Activated naive CD4-positive, alpha-beta T cell treated with anti-CD3 and anti-CD28 coated beads, Interleukin-2, amount 50 U/mL, for 16 hours (primary cell): ENCODE results near the gene KLHL2.
A peak's percentile ranks its signal among the peaks of the same experiment; 100 is the strongest.
"Not testable (repeated sequence)": the region's sequence is repeated elsewhere in the genome, so short reads cannot be mapped to it uniquely, and the experiment has no call there.

Experiments
- DNase-seq: peaks from one replicate; pipeline ENCODE4 v3.0.0-alpha.2; 2020

Gene KLHL2

DNA sequence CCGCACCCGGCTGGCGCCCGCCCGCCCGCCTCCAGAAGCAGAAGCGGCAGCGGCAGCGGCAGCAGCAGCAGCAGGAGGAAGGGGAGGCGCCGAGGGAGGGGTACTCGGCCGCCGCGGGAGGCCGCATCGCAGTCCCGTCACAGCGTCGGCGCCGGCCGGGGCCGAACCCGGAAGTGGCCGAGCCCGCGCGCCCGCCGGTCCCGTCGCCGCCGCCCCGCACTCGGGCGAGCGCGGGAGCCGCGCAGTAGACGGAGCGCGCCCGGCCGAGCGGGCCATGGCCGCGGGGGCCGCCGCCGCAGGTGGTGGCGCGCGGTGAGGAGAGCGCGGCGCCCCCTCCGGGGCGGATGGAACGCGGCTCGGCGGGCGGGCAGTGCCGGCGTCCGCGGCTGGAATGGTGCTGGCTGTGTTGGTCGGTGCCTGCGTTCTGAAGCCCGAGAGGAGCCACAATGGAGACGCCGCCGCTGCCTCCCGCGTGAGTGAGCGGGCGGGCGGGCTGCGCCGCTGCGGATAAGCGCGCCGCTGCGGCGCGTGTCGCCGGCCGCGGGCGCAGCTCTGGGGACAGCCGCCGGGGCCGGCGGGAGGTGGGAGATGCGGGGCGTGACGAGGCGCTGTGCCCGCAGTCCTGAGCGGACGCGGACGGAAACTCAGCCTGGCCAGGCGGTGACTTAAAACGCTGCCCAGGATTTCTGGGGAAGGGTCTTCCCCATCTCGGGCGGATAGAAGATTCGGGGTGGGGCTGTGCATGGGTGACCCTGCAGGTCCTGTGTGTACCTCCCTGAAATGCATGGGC is at the start of gene KLHL2:
Gene KLHL2 (plus strand): TSS at position 131 of the 790 bp plus-strand sequence. CDS start 316 bp downstream, at position 447.
- peak; percentile 76 for DNase-seq

DNA sequence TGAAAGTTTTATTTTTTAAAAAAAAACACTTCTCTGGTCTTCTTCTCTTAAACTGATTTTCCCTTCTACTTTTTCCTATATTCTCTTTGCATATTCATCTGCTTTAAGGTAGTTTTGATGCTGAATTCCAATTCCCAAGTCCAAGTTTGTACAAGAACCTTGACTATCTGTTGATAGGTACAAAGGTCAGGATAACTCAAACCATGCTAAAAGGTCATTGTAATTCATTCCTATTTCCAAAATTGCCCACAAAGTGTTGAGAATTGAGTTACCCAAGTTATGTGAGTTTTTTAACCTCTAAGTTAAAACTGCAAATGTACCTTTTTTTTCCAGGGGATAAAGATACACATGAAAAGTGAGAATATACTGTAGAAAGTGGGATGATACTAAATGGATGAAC is 48.6 kb upstream of the KLHL2 start:
- no peak for DNase-seq

GRCh38 chr4:165164257-165164656 is 43.1 kb upstream of the KLHL2 start:
- no peak for DNase-seq

DNA sequence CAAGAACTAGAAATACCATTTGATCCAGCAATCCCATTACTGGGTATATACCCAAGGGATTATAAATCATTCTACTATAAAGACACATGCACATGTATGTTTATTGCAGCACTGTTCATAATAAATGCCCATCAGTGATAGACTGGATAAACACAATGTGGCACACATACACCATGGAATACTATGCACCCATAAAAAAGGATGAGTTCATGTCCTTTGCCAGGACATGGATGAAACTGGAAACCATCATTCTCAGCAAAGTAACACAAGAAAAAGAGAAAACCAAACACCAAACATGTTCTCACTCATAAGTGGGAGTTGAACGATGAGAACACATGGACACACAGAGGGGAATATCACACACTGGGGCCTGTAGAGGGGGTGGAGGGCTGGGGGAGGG is 40.5 kb upstream of the KLHL2 start:
- DNase-seq: not testable (repeated sequence)

DNA sequence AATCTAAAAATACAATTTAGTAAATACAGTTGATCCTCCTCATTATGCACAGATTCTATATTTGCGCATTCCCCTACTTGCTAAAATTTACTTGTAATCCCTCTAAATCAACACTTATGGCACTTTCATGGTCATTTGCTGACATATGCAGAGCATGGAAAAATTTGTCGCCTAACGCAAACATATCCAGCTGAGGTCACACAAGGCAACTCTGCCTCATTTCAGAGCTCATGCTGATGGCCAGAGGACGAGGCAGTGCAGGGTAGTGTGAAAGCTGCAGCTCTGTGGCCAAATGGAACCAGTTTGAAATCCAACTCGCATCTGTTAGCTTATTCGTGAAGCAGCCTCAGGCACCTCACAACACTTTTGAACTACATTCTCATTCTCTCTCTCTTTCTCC is 39.7 kb upstream of the KLHL2 start:
- no peak for DNase-seq

DNA sequence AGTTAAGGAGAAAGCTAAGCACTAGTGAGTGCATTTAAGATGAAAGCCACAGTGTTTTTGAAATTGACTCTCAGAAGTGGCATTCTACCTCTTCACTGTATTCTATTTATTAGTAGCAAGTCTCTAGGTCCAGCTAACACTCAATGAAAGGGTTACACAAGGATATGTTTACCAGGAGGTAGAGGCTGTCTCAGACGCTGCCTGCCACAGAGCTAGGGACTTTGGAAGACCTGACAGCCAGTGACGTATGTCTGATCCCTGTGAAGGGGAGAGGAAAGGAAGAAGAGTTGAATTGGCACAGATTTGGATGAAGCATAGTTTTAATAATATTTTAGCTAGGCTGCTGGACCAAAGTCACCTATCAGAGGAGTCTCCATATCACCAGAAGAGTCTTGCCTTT is 36.5 kb upstream of the KLHL2 start:
- DNase-seq: no peak

DNA sequence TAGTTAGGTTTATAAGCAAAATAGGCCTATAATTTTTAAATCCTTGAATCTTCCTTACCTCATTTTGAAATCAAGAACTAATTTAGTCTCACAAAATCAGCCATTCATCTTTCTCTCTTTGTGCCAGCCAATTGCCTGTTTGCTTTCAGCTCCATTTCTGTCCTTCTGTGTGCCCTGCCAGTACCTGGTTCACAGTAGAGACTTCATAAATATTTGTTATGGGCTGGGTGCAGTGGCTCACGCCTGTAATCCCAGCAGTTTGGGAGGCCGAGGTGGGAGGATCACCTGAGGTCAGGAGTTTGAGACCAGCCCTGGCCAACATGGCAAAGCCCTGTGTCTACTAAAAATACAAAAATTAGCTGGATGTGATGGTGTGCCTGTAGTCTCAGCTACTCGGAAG is 31.9 kb upstream of the KLHL2 start:
- DNase-seq: not testable (repeated sequence)

DNA sequence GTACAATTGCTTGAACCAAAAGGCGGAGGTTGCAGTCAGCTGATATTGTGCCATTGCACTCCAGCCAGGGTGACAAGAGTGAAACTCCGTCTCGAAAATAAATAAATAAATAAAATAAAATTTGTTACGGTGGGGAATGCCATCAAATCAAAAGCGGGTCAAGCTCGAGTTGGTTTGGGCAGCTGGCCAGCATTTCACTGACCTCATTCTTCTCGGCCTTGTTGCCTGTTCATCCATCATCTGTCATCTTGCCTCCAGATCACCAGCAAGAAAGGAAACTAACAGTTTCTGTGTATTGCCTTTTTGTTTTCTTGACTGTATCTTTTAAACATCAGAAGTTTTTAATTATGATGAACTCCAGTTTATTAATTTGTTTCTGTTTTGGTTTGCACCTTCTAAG is 31.5 kb upstream of the KLHL2 start:
- no peak for DNase-seq

- DNase-seq: no peak
These were observed 29.4 kb upstream of the KLHL2 start for GRCh38 chr4:165177725-165178666.

GRCh38 chr4:165184220-165184619 is 23.1 kb upstream of the KLHL2 start:
- DNase-seq: no peak

DNA sequence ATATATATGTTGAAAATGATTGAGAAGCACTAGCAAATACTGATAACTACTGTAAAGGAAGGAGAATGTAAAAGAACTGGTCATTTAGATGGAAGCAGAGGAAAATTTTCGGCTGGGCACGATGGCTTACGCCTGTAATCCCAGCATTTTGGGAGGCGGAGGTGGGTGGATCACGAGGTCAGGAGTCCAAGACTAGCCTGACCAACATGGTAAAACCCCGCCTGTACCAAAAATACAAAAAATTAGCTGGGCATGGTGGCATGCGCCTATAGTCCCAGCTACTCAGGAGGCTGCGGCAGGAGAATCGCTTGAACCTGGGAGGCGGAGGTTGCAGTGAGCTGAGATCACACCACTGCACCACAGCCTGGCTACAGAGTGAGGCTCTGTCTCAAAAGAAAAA is 22.4 kb upstream of the KLHL2 start:
- not testable (repeated sequence) for DNase-seq

- no peak for DNase-seq
These were observed 21.9 kb upstream of the KLHL2 start for GRCh38 chr4:165185448-165185847.

GRCh38 chr4:165190591-165191347 is 16.6 kb upstream of the KLHL2 start:
- no peak for DNase-seq

DNA sequence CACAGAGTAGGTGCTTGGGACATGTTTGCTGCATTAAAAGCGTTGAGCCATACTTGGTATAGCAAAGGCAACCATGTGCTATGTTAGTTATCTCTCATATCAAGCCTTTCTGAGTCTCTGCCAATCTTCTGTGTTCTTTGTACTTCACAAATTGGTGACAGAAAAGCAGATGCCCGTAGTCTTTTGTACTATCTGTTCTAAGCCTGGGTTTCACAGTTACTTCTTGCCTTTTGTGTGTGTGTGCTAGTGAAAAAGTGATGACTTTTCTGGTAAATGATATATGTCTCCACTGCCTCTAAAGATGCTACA is 16.1 kb upstream of the KLHL2 start:
- DNase-seq: no peak

- no peak for DNase-seq
These were observed 15.4 kb upstream of the KLHL2 start for GRCh38 chr4:165191814-165192499.

DNA sequence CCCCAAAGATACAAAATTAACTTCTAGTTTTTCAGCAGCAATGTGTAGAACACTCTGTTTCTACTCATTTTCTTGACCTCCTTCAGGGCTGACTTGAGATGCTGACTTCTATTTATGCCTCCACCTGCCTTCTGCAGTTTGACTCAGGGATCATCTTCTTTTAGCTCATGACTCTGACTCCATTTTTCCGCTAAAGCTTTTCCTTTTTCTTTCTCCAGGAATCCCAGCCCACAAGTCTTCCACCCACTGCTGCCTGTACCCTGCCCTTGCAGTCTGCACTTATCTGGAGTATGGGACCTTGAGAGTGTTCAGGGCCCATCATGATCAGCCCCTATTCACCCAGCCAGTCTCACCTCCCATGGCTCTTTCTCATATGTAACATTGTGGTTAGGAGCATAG is 14.9 kb upstream of the KLHL2 start:
- DNase-seq: no peak

DNA sequence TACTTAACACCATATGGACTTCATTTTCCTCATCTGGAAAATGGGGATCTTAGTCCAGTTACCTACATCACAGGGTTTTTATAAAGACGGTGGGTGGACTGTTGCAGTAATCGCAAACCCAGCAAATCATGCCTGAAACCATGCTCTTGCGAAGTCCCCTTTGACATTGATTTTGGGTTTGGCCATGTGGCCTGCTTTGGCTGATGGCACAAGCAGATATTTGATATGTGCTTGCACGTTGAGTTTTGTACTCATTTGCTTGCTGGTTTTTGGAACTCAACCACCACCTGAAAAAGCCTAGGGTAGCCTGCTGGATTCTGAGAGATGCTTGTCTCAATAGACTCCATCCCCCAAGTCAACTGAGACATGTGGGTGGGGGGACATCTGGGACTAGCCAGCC is 14.4 kb upstream of the KLHL2 start:
- DNase-seq: no peak

- no peak for DNase-seq
These were observed 13.0 kb upstream of the KLHL2 start for GRCh38 chr4:165194368-165194767.

GRCh38 chr4:165198329-165198728 is 9.0 kb upstream of the KLHL2 start:
- DNase-seq: no peak

- no peak for DNase-seq
These were observed 8.1 kb upstream of the KLHL2 start for GRCh38 chr4:165199286-165199685.

GRCh38 chr4:165199722-165200121 is 7.6 kb upstream of the KLHL2 start:
- DNase-seq: no peak

GRCh38 chr4:165201806-165202205 is 5.6 kb upstream of the KLHL2 start:
- DNase-seq: no peak
